HG03520 (cell line): ENCODE data around the gene FXN.
"Not testable (repeated sequence)": the region's sequence is repeated elsewhere in the genome, so short reads cannot be mapped to it uniquely, and the experiment has no call there.

Experiments used
- ATAC-seq: cut with Tn5 transposase; IDR thresholded peaks from one replicate; pipeline ENCODE4 v1.9.1; 2021; ENCODE audit warnings: mild to moderate bottlenecking, moderate library complexity; ENCODE audit not compliant: unreplicated experiment

Gene FXN

GRCh38 chr9:69065660-69066059 is 30.1 kb downstream of the FXN start:
- no peak for ATAC-seq

DNA sequence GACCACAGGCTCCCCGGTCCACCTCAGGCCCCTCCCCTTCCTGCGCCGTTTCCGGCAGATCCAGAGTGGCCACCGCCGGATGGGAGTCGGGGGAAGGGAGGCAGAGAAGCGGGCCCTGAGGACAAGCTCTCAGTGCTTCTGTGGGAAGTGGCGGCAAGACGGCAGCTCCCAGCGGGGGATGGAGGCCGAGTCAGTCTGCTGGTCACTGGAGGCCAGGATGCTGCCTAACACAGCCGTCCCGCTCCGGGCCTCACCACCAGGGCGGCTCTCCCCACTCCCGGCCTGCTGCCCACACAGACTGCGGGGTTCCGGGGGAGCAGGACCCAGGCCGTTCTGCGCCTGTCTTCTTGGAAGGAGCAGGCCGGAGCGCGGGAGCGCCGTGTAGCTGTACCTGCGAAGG is 31.4 kb downstream of the FXN start:
- no peak for ATAC-seq

- no peak for ATAC-seq
Measured at GRCh38 chr9:69070201-69070600, 34.6 kb downstream of the FXN start.

DNA sequence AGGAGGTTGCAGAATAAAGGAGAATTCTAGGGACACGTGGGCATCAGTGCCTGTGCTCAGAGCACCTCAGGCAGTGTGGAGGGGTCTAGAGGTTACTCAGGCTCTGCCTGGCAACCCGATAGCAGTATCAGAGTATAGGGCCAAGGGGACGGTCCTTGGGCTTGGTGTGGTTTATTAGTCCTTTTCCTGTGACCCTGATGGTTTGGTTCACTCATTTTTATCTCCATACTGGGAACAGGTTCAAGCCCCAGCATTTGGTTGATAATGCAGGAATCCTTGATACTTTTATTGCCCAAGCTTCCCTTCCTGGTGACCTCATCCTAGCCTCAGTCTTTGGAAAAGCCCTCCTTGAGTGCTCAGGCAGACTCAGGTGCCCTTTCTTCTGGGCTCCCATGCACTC is 35.5 kb downstream of the FXN start:
- no peak for ATAC-seq

- ATAC-seq = no peak
Measured at GRCh38 chr9:69073103-69073502, 37.6 kb downstream of the FXN start.

DNA sequence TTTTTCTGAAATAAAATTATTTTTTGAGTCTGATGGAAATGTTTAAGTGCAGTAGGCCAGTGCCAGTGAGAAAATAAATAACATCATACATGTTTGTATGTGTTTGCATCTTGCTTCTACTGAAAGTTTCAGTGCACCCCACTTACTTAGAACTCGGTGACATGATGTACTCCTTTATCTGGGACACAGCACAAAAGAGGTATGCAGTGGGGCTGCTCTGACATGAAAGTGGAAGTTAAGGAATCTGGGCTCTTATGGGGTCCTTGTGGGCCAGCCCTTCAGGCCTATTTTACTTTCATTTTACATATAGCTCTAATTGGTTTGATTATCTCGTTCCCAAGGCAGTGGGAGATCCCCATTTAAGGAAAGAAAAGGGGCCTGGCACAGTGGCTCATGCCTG is 39.2 kb downstream of the FXN start:
- ATAC-seq = no peak

GRCh38 chr9:69076550-69076949 is 41.0 kb downstream of the FXN start:
- ATAC-seq = no peak

- ATAC-seq = no peak
Measured at GRCh38 chr9:69078069-69078468, 42.5 kb downstream of the FXN start.

DNA sequence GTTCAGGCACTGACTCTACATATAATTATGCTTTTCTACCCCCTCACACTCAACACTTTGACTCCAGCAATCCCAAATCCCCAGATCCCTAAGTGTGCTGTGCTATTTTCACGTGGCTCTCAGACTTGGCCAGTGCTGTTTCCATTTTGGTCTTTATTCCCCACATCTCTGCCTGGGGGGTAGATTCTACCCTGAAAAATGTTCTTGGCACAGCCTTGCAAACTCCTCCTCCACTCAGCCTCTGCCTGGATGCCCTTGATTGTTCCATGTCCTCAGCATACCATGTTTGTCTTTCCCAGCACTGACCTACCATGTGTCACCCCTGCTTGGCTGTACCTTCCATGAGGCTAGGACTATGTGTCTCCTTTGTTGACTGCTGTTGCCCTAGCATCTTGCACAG is 43.0 kb downstream of the FXN start:
- ATAC-seq = no peak

DNA sequence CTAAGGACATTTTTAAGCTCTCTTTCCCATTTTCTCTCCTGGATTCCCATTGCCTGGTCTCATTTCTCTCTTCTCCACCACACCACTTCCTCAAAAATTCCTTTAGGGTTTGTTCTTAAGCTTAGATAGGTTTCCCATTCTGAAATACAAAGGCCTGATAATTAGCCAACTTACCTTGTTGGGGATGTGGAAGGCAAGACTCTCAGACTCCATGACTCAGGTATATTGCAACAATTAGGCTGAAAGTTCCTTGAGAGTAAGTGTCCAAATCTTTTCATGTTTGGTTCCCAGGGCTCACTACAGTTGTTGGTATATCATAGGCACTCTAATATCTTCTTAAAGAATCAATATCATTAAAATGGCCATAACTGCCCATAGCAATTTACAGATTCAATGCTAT is 43.6 kb downstream of the FXN start:
- no peak for ATAC-seq

DNA sequence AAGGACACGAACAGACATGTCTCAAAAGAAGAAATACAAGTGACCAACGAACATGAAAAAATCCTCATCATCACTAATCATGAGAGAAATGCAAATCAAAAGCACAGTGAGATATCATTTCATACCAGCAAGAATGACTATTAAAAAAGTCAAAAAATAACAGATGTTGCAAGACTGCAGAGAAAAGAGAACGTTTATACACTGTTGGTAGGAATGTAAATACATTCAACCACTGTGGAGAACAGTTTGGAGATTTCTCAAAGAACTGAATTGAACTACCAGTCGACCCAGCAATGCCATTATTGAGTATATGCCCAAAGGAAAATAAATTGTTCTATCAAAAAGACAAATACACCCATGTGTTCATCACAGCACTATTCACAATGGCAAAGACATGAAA is 45.7 kb downstream of the FXN start:
- ATAC-seq = no peak

- no peak for ATAC-seq
Measured at GRCh38 chr9:69083321-69083720, 47.8 kb downstream of the FXN start.

DNA sequence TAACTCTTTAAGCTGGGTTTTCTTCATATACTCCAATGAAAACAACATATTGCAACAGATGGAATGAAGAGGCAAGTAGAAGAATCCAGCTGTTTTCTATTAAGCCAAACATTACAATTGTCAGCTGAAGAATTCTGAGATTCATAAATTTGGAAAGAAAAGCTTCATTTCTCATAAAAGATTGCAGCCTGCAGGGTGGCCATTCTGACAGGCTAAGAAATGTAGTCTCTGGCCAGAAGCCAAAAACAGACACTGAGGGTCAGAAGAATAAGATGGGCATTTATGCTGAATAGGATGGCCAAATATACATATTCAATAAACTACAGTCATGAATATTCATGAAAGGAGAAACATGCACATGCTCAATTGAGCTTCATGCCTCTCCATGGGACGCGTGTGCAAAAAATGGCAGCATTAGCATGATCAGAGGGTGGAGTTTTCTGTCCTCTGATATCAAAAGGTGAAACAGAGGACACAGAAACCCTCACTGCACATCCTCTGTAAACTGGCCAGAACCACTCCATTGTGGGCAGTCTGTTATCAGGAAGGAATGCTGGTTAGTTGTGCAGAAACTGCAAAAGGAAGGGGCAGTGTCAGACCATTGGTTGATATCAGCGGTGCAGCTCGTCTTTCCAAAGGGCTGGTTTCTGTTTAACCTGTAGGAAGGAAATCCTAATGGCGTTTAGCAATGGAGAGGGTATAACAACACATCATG is 50.2 kb downstream of the FXN start:
- no peak for ATAC-seq

GRCh38 chr9:69086312-69086711 is 50.8 kb downstream of the FXN start:
- no peak for ATAC-seq

- no peak for ATAC-seq
Measured at GRCh38 chr9:69086769-69087168, 51.2 kb downstream of the FXN start.

GRCh38 chr9:69089082-69089481 is 53.5 kb downstream of the FXN start:
- no peak for ATAC-seq

DNA sequence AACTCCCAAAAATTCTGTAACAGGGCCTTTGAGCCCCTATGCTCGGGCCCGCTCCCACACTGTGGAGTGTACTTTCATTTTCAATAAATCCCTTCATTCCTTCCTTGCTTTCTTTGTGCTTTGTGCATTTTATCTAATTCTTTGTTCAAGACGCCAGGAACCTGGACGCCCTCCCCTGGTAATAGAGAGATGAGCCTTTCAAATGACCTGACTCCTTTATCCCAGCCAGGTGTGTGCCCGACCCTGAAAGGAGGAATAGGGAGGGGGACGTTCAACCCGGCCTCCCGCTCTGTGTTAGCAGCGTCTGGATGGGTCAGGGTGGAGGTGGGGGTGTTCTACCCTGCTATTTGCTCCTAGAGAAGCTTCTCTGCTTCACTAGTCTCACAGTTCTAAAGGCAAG is 53.9 kb downstream of the FXN start:
- ATAC-seq = no peak

- no peak for ATAC-seq
Measured at GRCh38 chr9:69090140-69090750, 54.7 kb downstream of the FXN start.

GRCh38 chr9:69090946-69091345 is 55.4 kb downstream of the FXN start:
- ATAC-seq = no peak

DNA sequence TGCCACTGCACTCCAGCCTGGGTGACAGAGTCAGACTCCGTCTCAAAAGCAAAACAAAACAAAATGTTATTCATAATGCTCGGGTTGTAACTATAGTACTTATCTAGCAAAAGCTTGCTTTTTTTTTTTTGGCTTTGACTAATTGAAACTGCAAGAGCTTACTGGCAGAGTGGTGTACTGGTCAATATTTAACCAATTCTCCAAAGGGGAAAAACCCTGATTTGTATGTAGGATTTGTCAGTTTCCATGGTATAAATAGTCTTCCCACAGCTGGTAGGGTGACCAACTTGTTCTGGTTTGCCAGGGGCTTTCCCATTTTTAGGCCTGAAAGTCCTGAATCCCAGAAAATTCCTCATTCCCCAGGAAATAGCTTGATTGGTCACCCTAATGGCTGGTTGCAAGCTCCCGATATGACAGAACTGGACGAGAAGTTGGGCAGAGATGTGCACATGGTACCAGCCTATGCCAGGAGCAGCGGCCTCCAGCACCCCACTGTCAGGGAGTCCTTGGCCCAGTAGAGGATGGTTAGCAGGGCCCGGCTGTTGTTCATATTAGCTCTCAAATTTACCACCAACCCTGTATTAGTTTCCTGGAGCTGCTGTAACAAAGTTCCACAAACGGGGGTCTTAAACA is 58.0 kb downstream of the FXN start:
- ATAC-seq = no peak

DNA sequence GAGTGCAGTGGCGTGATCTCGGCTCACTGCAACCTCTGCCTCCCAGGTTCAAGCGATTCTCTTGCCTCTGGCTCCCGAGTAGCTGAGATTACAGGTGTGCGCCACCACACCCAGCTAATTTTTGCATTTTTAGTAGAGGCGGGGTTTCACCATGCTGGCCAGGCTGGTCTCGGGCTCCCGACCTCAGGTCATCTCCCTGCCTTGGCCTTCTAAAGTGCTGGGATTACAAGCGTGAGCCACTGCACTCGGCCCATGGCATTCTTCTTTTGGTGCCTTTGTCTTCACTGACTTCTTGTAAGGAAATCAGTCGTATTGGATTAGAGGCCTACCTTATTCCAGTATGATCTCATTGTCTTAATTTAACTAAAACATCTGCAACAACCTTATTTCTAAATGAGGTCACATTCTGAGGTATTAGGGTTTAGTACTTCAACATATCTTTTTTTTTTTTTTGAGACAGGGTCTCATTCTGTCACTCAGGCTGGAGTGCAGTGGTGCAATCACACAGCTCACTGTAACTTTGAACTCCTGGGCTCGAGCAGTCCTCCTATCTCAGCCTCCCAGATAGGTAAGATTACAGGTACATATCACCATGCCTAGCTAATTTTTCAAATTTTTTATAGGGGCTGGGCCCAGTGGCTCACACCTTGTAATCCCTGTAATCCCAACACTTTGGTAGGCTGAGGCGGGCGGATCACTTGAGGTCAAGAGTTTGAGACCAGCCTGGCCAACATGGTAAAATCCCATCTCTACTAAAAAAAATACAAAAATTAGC is 59.0 kb downstream of the FXN start:
- ATAC-seq = not testable (repeated sequence)

- no peak for ATAC-seq
Measured at GRCh38 chr9:69097064-69097463, 61.5 kb downstream of the FXN start.
